Subcutaneous abdominal adipose tissue (tissue), 5 donors: ENCODE measurements around the gene GNAS.

Experiments
- H3K27ac ChIP-seq: one replicate; pipeline ENCODE4 v1.7.0; 2013; ENCODE audit warnings: low read depth, mild to moderate bottlenecking, inconsistent platforms, low read length, moderate library complexity
- H3K27me3 ChIP-seq, 5 donors: one replicate each; pipeline ENCODE4 v1.7.0; 2013; ENCODE audit warnings: low read length in 5 of 5, inconsistent platforms in 1 of 5; ENCODE audit not compliant: control insufficient read depth in 5 of 5, insufficient read depth in 4 of 5
- H3K36me3 ChIP-seq, 5 donors: one replicate each; pipeline ENCODE4 v1.7.0; 2013; ENCODE audit warnings: low read length in 5 of 5; ENCODE audit not compliant: control insufficient read depth in 5 of 5, insufficient read depth in 5 of 5
- H3K4me1 ChIP-seq, 5 donors: one replicate each; pipeline ENCODE4 v1.7.0; 2013; ENCODE audit warnings: low read length in 5 of 5, mild to moderate bottlenecking in 3 of 5, moderate library complexity in 1 of 5; ENCODE audit not compliant: control insufficient read depth in 5 of 5, insufficient read depth in 5 of 5
- H3K4me3 ChIP-seq, 5 donors: one replicate each; pipeline ENCODE4 v1.7.0; 2013; ENCODE audit warnings: low read length in 5 of 5, low read depth in 1 of 5
- H3K9ac ChIP-seq, 5 donors: one replicate each; pipeline ENCODE4 v1.7.0; 2013; ENCODE audit warnings: low read length in 5 of 5, mild to moderate bottlenecking in 4 of 5, moderate library complexity in 3 of 5
- H3K9me3 ChIP-seq, 5 donors: one replicate each; pipeline ENCODE4 v1.7.0; 2013; ENCODE audit warnings: low read length in 5 of 5; ENCODE audit not compliant: control insufficient read depth in 5 of 5
- donor health status: healthy.
- donor health status: healthy.
- donor health status: healthy.
- donor health status: healthy.
- donor health status: healthy.

The GNAS gene

GRCh38 chr20:58888103-58888502, 35.6 kb downstream of the GNAS start:
- Histone ChIP-seq H3K36me3 (no peaks in the 10 kb centered on the region), H3K27ac (no peak overlapping the region), H3K9ac (peak overlapping the region; percentile 38 to 84 (median 70)), H3K4me3 (peak overlapping the region; percentile 72 to 83 (median 78)), H3K9me3 (peaks cover 0 to 4% (median 0%) of the 10 kb centered on the region in 5 donors), H3K4me1 (peaks cover 0 to 19% (median 13%) of the 10 kb centered on the region in 5 donors), H3K27me3 (no peaks in the 10 kb centered on the region)

GRCh38 chr20:58888521-58889333, 36.2 kb downstream of the GNAS start:
- peaks cover 0 to 25% (median 19%) of the 10 kb centered on the region in 5 donors for H3K4me1 ChIP-seq
- H3K27ac ChIP-seq, result no peak overlapping the region
- no peaks in the 10 kb centered on the region for H3K36me3 ChIP-seq
- peaks cover 0 to 4% (median 0%) of the 10 kb centered on the region in 5 donors for H3K9me3 ChIP-seq
- peak overlapping the region; percentile 72 to 83 (median 78) for H3K4me3 ChIP-seq
- H3K27me3 ChIP-seq, result no peaks in the 10 kb centered on the region
- peak overlapping the region in 4 of 5 donors; percentile 62 to 84 (median 71) for H3K9ac ChIP-seq

- Histone ChIP-seq H3K27me3 (no peaks in the 10 kb centered on the region), H3K27ac (no peak overlapping the region), H3K36me3 (no peaks in the 10 kb centered on the region), H3K4me3 (peak overlapping the region in 4 of 5 donors; percentile 72 to 83 (median 80)), H3K9ac (peak overlapping the region in 2 of 5 donors; percentile 44 to 51), H3K4me1 (peaks cover 2 to 31% (median 25%) of the 10 kb centered on the region in 5 donors), H3K9me3 (peaks cover 0 to 4% (median 0%) of the 10 kb centered on the region in 5 donors)
These were observed 36.8 kb downstream of the GNAS start for GRCh38 chr20:58889334-58889760.

GRCh38 chr20:58889798-58890517, 37.4 kb downstream of the GNAS start:
- no peaks in the 10 kb centered on the region for H3K36me3 ChIP-seq
- no peaks in the 10 kb centered on the region for H3K27me3 ChIP-seq
- H3K4me3 ChIP-seq, result peak overlapping the region in 4 of 5 donors; percentile 72 to 83 (median 80)
- H3K9ac ChIP-seq, result peak overlapping the region in 4 of 5 donors; percentile 51 to 73 (median 62)
- peaks cover 0 to 4% (median 0%) of the 10 kb centered on the region in 5 donors for H3K9me3 ChIP-seq
- H3K4me1 ChIP-seq, result peaks cover 6 to 37% (median 31%) of the 10 kb centered on the region in 5 donors
- peak overlapping the region; percentile 83 for H3K27ac ChIP-seq

GRCh38 chr20:58890518-58891085, 38.1 kb downstream of the GNAS start:
- H3K4me3 ChIP-seq, result peak overlapping the region; percentile 71 to 83 (median 78)
- H3K4me1 ChIP-seq, result peaks cover 8 to 44% (median 38%) of the 10 kb centered on the region in 5 donors
- H3K27ac ChIP-seq, result peak overlapping the region; percentile 83
- H3K27me3 ChIP-seq, result no peaks in the 10 kb centered on the region
- H3K9me3 ChIP-seq, result no peaks in the 10 kb centered on the region
- H3K9ac ChIP-seq, result peak overlapping the region in 4 of 5 donors; percentile 51 to 73 (median 62)
- H3K36me3 ChIP-seq, result no peaks in the 10 kb centered on the region

- Histone ChIP-seq H3K9me3 (no peaks in the 10 kb centered on the region), H3K4me3 (peak overlapping the region; percentile 70 to 83 (median 78)), H3K4me1 (peaks cover 9 to 50% (median 44%) of the 10 kb centered on the region in 5 donors), H3K36me3 (no peaks in the 10 kb centered on the region), H3K27ac (no peak overlapping the region), H3K27me3 (no peaks in the 10 kb centered on the region), H3K9ac (peak overlapping the region in 2 of 5 donors; percentile 56 to 73)
These were observed 38.7 kb downstream of the GNAS start for GRCh38 chr20:58891086-58891717.

GRCh38 chr20:58891718-58892140, 39.2 kb downstream of the GNAS start:
- peak overlapping the region; percentile 96 for H3K27ac ChIP-seq
- no peaks in the 10 kb centered on the region for H3K9me3 ChIP-seq
- peaks cover 9 to 55% (median 49%) of the 10 kb centered on the region in 5 donors for H3K4me1 ChIP-seq
- H3K27me3 ChIP-seq, result no peaks in the 10 kb centered on the region
- peak overlapping the region in 4 of 5 donors; percentile 23 to 89 (median 86) for H3K9ac ChIP-seq
- no peaks in the 10 kb centered on the region for H3K36me3 ChIP-seq
- peak overlapping the region; percentile 65 to 88 (median 75) for H3K4me3 ChIP-seq

GRCh38 chr20:58892141-58892931, 39.8 kb downstream of the GNAS start:
- H3K9ac ChIP-seq, result peak overlapping the region in 4 of 5 donors; percentile 56 to 89 (median 86)
- H3K4me1 ChIP-seq, result peaks cover 9 to 60% (median 55%) of the 10 kb centered on the region in 5 donors
- H3K9me3 ChIP-seq, result no peaks in the 10 kb centered on the region
- peak overlapping the region; percentile 65 to 88 (median 75) for H3K4me3 ChIP-seq
- H3K27me3 ChIP-seq, result no peaks in the 10 kb centered on the region
- H3K27ac ChIP-seq, result peak overlapping the region; percentile 96
- H3K36me3 ChIP-seq, result no peaks in the 10 kb centered on the region

- no peaks in the 10 kb centered on the region for H3K9me3 ChIP-seq
- peak overlapping the region; percentile 96 for H3K27ac ChIP-seq
- H3K36me3 ChIP-seq, result no peaks in the 10 kb centered on the region
- H3K9ac ChIP-seq, result peak overlapping the region in 4 of 5 donors; percentile 45 to 78 (median 62)
- peaks cover 9 to 63% (median 57%) of the 10 kb centered on the region in 5 donors for H3K4me1 ChIP-seq
- no peaks in the 10 kb centered on the region for H3K27me3 ChIP-seq
- H3K4me3 ChIP-seq, result peak overlapping the region; percentile 65 to 88 (median 75)
These were observed 40.4 kb downstream of the GNAS start for GRCh38 chr20:58892932-58893224.
